Measurements from ENCODE around the gene TTC39C. TPM values are rescaled to one million over a fixed set of nuclear protein-coding genes. Genes with fewer than 3 reads are reported as not detected.

TTC39C gene
- total RNA-seq, 2 donors from 2014 or later = 8.8 to 9.5 TPM

DNA sequence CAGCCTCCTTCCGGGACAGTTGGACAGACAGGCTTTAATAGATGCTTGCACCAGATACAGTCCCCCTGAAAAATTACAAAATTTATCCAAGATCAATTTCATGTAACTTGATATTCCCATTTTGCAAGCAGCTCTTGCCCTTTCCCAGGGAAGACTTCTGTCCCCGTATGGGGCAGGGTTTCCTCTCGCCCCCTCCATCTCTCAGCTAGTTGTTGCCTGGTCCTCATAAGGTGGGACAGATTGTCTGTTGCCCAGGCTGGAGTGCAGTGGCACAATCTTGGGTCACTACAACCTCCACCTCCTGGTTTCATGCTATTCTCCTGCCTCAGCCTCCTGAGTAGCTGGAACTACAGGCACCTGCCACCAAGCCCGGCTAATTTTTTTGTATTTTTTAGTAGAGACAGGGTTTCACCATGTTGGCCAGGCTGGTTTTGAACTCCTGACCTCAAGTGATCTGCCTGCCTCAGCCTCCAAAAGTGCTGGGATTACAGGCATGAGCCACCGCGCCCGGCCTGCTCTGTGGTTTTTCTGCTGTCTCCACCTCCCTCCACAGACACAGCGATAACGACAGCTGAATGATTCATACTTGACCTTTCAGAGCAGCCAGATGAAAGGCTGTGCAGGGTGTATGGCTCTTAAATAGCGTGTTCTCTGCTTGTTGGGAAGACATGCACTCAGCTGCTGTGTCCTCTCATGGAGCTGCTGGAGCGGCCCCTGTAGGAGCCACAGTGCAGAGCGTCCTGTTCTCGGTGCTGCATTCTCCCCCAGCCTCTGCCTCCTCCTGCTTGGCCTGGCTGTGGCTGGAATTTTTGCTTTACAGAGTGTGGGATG is 61.4 kb downstream of the TTC39C start:
- intact Hi-C loops (cut with DNase I) = no loop called here
- H3K9ac ChIP-seq (ENCODE audit: low read depth in 2 of 2, low read length in 2 of 2) = no peak overlapping the region
- H3K27me3 ChIP-seq = no peaks in the 10 kb centered on the region
- no peaks in the 10 kb centered on the region for H3K36me3 ChIP-seq
- H3K9me3 ChIP-seq = no peaks in the 10 kb centered on the region
- H3K27ac ChIP-seq = no peak overlapping the region
- H3K4me1 ChIP-seq = no peaks in the 10 kb centered on the region
- peak; percentile 69 for DNase-seq
- TF ChIP-seq, protein P1, sequence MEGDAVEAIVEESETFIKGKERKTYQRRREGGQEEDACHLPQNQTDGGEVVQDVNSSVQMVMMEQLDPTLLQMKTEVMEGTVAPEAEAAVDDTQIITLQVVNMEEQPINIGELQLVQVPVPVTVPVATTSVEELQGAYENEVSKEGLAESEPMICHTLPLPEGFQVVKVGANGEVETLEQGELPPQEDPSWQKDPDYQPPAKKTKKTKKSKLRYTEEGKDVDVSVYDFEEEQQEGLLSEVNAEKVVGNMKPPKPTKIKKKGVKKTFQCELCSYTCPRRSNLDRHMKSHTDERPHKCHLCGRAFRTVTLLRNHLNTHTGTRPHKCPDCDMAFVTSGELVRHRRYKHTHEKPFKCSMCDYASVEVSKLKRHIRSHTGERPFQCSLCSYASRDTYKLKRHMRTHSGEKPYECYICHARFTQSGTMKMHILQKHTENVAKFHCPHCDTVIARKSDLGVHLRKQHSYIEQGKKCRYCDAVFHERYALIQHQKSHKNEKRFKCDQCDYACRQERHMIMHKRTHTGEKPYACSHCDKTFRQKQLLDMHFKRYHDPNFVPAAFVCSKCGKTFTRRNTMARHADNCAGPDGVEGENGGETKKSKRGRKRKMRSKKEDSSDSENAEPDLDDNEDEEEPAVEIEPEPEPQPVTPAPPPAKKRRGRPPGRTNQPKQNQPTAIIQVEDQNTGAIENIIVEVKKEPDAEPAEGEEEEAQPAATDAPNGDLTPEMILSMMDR (IDR thresholded peaks at IDR 0.05) = peak; percentile 29
- no peak overlapping the region for H3K4me3 ChIP-seq

DNA sequence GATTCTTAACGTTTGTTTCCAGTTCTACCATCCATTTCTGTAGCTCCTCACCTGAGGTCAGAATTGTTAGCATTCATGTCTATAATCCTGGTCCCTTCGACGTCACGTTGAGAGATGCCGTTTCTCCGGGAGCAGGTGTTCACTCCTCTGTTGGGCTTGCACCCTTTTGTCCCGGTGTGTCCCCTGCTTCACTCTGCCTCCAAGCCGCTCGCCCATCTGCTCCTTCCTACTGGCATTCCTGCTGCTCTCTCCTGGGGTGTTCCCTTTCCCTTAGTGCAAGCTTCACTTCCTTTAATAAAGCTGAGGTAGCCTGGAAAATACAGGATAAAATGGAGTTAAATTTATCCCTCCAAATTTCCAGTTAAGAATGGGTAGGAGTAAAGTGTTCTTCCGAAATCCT is 62.4 kb downstream of the TTC39C start:
- H3K27ac ChIP-seq = no peak overlapping the region
- H3K9ac ChIP-seq (ENCODE audit: low read depth in 2 of 2, low read length in 2 of 2) = no peak overlapping the region
- no peaks in the 10 kb centered on the region for H3K9me3 ChIP-seq
- H3K4me3 ChIP-seq = no peak overlapping the region
- H3K36me3 ChIP-seq = no peaks in the 10 kb centered on the region
- no peaks in the 10 kb centered on the region for H3K4me1 ChIP-seq
- TF ChIP-seq, protein P1 (IDR thresholded peaks at IDR 0.05) = no peak
- H3K27me3 ChIP-seq = no peaks in the 10 kb centered on the region
- intact Hi-C loops (cut with DNase I) = no loop called here
- DNase-seq = no peak

DNA sequence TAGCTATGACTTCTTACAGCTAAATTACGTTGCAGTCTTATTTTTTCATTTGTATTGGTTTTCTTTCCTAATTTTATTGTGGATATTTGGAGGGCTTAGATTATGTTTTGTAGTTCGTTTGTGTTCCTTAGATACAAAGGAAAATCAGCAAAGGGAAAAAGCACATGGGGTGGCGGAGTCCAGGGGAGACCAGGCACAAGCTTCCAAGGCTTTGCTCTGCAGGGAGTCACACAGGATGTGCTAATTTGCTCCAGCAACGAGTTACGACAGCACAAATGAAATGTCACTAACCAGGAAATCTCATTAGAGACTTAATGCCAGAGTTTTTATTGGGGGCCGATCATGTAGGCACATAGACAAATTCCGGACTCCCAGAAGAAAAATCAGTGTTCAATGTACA is 63.8 kb downstream of the TTC39C start:
- H3K4me1 ChIP-seq = no peaks in the 10 kb centered on the region
- no peaks in the 10 kb centered on the region for H3K36me3 ChIP-seq
- intact Hi-C loops (cut with DNase I) = no loop called here
- H3K9me3 ChIP-seq = no peaks in the 10 kb centered on the region
- TF ChIP-seq, protein P1 (IDR thresholded peaks at IDR 0.05) = no peak
- DNase-seq = no peak
- no peak overlapping the region for H3K4me3 ChIP-seq
- H3K27me3 ChIP-seq = no peaks in the 10 kb centered on the region
- H3K27ac ChIP-seq = no peak overlapping the region
- no peak overlapping the region for H3K9ac ChIP-seq (ENCODE audit: low read depth in 2 of 2, low read length in 2 of 2)

DNA sequence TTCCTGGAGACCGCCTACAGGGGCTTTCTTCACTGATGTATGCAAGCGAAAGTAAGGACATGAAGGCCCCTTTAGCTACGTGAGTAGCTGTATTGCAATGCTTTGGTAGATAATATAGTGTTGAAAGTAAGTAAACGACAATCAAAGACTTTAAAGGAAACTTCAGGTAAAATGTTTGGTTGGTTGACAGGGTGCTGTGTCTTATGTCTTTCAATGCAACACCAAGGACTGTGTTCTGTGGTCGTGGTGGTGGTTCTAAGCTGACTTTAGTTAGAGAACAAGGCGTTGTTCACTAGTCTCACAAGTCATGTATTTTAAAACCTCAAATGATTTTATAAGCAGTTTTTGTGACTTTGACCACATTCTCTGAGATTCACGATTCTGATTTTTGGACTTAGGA is 66.3 kb downstream of the TTC39C start:
- TF ChIP-seq, protein P1 (IDR thresholded peaks at IDR 0.05) = no peak
- Histone ChIP-seq H3K4me3 (no peak overlapping the region), H3K9me3 (no peaks in the 10 kb centered on the region), H3K27ac (no peak overlapping the region), H3K27me3 (no peaks in the 10 kb centered on the region), H3K36me3 (no peaks in the 10 kb centered on the region), H3K9ac (ENCODE audit: low read depth in 2 of 2, low read length in 2 of 2) (no peak overlapping the region), H3K4me1 (no peaks in the 10 kb centered on the region)
- intact Hi-C loops (cut with DNase I) = no loop called here
- no peak for DNase-seq

DNA sequence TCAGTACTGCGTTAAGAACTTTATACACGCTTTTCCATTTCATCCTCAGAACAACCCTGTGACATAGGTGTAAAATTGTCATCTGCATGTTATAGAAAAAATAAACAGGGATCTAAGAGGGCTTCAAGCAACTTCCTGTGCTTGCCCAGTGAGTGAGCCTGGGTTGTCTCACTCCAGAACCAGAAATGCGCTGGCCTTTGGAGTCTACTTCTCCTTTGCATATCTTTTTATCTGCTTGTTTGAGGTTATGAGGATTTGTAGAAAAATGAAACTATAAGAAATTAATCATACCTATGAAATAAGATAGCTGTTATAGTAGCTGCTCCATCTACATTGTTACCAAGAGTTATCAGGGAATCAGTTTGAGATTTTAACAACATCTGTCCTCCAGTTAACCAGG is 69.0 kb downstream of the TTC39C start:
- Histone ChIP-seq H3K27ac (no peak overlapping the region), H3K36me3 (no peaks in the 10 kb centered on the region)
- TF ChIP-seq, protein P1 (IDR thresholded peaks at IDR 0.05) = no peak

More for the DNA sequence above, 69.0 kb downstream of the TTC39C start:
- H3K4me3 ChIP-seq = no peak overlapping the region
- no peaks in the 10 kb centered on the region for H3K4me1 ChIP-seq
- intact Hi-C loops (cut with DNase I) = no loop called here
- no peak for DNase-seq
- no peak overlapping the region for H3K9ac ChIP-seq (ENCODE audit: low read depth in 2 of 2, low read length in 2 of 2)
- no peaks in the 10 kb centered on the region for H3K27me3 ChIP-seq
- H3K9me3 ChIP-seq = no peaks in the 10 kb centered on the region

Data from colonic mucosa (tissue), 4 donors.